Measurements from ENCODE around the gene MAGOH.

The MAGOH gene

DNA sequence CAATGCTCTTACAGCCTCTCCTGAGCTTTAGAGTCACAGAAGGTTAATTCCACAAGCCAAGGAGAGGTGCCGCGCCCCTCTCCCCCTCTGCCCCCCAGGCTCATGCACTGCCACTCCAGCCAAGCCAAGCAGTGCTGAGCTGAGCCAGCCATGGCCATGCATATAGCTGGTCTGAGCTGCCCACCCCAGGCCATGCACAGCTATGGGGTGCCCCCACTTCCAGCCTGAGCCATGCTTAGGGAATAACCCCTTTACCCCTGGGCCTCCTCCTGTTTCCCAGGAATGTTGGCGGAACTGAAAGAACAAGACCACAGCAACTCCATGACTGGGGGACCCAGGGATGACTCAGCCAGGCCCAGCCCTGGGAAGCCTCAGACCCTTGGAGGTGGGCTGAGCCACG lies 34.0 kb upstream of the MAGOH start:
- Mint-ChIP-seq H3K27ac (no peak overlapping the region), H3K27me3 (ENCODE audit: low read depth, poor library complexity) (no peaks in the 10 kb centered on the region), H3K36me3 (ENCODE audit: low read depth) (peaks cover 39% of the 10 kb centered on the region), H3K4me1 (peaks cover 8% of the 10 kb centered on the region), H3K9me3 (no peaks in the 10 kb centered on the region), H3K4me3 (no peak overlapping the region)
- DNase-seq: no peak
- TF ChIP-seq, protein P1, sequence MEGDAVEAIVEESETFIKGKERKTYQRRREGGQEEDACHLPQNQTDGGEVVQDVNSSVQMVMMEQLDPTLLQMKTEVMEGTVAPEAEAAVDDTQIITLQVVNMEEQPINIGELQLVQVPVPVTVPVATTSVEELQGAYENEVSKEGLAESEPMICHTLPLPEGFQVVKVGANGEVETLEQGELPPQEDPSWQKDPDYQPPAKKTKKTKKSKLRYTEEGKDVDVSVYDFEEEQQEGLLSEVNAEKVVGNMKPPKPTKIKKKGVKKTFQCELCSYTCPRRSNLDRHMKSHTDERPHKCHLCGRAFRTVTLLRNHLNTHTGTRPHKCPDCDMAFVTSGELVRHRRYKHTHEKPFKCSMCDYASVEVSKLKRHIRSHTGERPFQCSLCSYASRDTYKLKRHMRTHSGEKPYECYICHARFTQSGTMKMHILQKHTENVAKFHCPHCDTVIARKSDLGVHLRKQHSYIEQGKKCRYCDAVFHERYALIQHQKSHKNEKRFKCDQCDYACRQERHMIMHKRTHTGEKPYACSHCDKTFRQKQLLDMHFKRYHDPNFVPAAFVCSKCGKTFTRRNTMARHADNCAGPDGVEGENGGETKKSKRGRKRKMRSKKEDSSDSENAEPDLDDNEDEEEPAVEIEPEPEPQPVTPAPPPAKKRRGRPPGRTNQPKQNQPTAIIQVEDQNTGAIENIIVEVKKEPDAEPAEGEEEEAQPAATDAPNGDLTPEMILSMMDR (IDR thresholded peaks at IDR 0.05): no peak

DNA sequence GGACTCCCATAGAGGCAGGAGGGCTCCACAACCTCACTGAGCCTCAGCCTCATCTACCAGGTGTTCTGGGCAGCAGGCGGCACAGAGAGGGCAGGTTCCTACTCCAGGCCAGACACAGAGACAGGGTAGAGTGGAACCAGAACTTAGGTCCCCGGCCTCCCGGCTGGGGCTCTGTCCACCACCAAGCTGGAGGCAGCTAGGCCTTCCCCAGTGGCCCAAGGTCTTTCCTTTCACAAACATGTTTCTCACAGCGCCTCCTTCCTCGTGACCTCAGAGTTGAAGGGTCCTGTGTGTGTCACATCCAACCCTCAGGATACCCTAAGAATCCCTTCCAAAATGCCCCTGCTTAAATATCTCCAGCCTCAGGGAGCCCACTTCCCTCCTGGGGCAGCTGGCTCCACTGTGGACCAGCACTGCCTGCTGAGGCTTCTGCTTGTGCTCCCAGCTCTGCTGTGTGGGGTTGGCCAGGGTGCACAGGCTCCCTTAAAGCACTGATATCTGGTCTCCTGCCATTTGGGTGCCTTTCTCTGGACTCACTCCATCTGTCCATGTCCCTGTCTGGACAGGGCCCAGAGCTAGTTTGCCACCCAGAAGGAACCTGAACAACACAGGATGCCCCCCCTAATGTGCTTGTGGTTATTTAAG lies 33.2 kb upstream of the MAGOH start:
- Mint-ChIP-seq H3K27me3 (ENCODE audit: low read depth, poor library complexity) (no peaks in the 10 kb centered on the region), H3K9me3 (no peaks in the 10 kb centered on the region), H3K4me1 (peaks cover 8% of the 10 kb centered on the region), H3K36me3 (ENCODE audit: low read depth) (peaks cover 40% of the 10 kb centered on the region), H3K4me3 (no peak overlapping the region), H3K27ac (no peak overlapping the region)
- DNase-seq: no peak
- TF ChIP-seq, protein P1 (IDR thresholded peaks at IDR 0.05): no peak

DNA sequence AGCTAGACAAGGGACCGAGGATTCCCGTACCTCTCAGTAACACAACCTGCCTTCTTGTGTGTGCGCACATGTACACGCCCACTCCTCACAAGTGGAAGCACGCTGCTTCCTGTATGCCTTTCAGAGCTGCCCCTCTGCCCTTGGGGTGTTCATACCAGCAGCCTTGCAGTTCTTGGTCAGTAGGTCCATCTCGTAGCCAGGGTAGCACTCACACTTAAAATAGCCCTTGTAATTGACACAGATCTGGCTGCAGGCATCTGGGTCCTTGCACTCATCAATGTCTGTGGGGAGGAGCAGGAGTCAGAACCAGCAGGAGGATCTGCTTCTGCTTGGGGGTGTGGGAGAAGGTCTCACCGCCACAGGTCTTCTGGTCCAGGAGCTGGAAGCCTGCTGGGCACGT lies 32.6 kb upstream of the MAGOH start:
- no peak overlapping the region for H3K4me3 Mint-ChIP-seq
- TF ChIP-seq, protein P1 (IDR thresholded peaks at IDR 0.05): no peak
- no peak for DNase-seq

DNA sequence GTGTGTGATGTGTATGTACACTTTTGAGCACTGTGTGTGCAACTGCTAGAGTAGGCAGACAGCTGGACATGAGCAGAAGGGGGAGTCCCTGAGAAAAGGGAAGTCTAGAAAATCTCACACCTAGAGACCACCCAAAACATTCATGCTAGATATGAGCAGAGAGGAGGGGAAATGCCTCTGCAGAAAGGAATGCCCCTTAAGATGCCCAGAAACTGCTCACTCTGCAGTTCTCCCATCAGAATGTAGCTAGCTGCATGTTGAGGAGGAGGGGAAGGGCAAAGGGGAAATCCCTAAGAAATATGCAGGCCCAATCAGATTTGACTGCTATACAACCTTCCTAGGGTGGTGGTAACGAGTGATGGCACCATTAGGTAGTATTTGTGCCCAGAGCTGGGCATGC lies 31.8 kb upstream of the MAGOH start:
- H3K9me3 Mint-ChIP-seq: no peaks in the 10 kb centered on the region
- TF ChIP-seq, protein P1 (IDR thresholded peaks at IDR 0.05): no peak
- H3K36me3 Mint-ChIP-seq (ENCODE audit: low read depth): peaks cover 52% of the 10 kb centered on the region
- H3K4me3 Mint-ChIP-seq: no peak overlapping the region
- H3K4me1 Mint-ChIP-seq: peaks cover 8% of the 10 kb centered on the region
- no peaks in the 10 kb centered on the region for H3K27me3 Mint-ChIP-seq (ENCODE audit: low read depth, poor library complexity)
- DNase-seq: no peak
- peak overlapping the region; percentile 5 for H3K27ac Mint-ChIP-seq

More for the DNA sequence above, 32.6 kb upstream of the MAGOH start:
- H3K27me3 Mint-ChIP-seq (ENCODE audit: low read depth, poor library complexity): no peaks in the 10 kb centered on the region
- no peaks in the 10 kb centered on the region for H3K9me3 Mint-ChIP-seq
- peaks cover 46% of the 10 kb centered on the region for H3K36me3 Mint-ChIP-seq (ENCODE audit: low read depth)
- peaks cover 8% of the 10 kb centered on the region for H3K4me1 Mint-ChIP-seq
- no peak overlapping the region for H3K27ac Mint-ChIP-seq

DNA sequence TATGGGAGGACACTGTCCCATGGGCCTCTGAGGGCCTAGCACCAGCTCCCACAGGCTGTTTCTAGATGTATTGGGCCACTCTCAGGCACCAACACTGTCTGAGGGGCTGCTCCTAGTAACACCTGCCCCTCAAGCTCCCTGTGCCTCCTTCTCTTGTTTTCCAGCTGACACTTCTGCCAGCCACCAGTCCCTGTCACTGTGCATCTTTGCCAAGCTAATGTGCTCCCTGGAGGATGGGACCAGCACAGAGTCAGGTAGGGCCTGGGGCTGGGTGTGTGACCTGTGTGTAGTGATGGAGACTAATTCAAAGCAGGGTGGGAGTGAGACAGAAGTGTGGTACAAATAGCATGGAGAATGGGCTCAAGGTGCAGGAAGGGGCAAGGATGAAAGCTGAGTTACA lies 29.4 kb upstream of the MAGOH start:
- Mint-ChIP-seq H3K36me3 (ENCODE audit: low read depth) (peaks cover 55% of the 10 kb centered on the region), H3K4me1 (peaks cover 3% of the 10 kb centered on the region)

More for the DNA sequence above, 29.4 kb upstream of the MAGOH start:
- Mint-ChIP-seq H3K27ac (no peak overlapping the region), H3K9me3 (no peaks in the 10 kb centered on the region), H3K4me3 (no peak overlapping the region), H3K27me3 (ENCODE audit: low read depth, poor library complexity) (peaks cover 3% of the 10 kb centered on the region)
- TF ChIP-seq, protein P1 (IDR thresholded peaks at IDR 0.05): no peak
- no peak for DNase-seq
